NCI-H2107 treated with DMSO at 0.1 percent for 48 hours (cell line): Measurements from ENCODE around the gene KIAA1191.
"Not testable (repeated sequence)": the region's sequence is repeated elsewhere in the genome, so short reads cannot be mapped to it uniquely, and the experiment has no call there.

Experiments
- DNase-seq: peaks from one replicate; lab custom pipeline; 2025; ENCODE audit not compliant: unreplicated experiment; lab: John Stamatoyannopoulos, UW

KIAA1191 gene

DNA sequence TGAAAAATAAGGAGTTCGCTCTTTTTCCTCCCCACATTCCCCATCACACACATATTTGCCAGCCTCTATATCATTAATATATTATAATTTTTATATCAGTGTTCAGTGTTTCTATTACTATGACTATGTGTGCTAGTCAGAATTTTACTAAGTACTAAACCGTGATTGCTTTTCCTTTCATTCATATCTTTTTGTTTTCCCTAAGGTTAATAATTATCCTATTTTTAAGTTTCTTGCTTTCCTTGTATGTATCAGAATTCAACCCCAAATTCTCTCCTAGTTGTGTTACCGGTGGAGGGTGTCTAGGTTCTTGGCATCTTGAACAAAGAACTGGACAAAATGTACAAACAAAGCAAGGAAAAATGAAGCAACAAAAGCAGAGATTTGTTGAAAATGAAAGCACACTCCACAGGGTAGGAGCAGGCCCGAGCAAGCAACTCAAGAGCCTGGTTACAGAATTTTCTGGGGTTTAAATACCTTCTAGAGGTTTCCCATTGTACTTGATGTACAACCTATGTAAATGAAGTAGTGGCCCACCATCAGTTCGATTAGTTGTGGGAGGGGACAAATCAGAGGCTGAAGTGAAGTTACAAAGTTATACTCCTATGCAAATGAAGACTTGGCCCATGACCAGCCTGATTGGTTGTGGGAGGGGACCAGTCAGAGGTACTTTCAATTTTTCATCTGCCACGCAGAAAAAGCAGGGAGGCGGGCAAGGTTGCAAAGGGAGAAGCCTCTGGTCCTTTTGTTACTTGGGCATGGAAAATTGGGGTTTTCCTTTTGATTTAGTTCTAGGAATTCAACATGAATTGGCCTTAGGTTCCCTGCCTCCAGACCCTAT, 43.8 kb downstream of the KIAA1191 start:
- DNase-seq, result no peak

DNA sequence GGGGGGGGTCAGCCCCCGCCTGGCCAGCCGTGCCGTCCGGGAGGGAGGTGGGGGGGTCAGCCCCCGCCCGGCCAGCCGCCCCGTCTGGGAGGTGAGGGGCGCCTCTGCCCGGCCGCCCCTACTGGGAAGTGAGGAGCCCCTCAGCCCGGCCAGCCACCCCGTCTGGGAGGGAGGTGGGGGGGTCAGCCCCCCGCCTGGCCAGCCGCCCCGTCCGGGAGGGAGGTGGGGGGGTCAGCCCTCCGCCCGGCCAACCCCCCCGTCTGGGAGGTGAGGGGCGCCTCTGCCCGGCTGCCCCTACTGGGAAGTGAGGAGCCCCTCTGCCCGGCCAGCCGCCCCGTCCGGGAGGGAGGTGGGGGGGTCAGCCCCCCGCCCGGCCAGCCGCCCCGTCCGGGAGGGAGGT, 56.2 kb downstream of the KIAA1191 start:
- not testable (repeated sequence) for DNase-seq
